Measurements from ENCODE around the gene MBOAT7. TPM values are rescaled to one million over a fixed set of nuclear protein-coding genes. Genes with fewer than 3 reads are reported as not detected.
A peak's percentile ranks its signal among the peaks of the same experiment; 100 is the strongest.

Gene MBOAT7
- total and polyA plus RNA-seq, 2 donors from 2014 or later, result 41.6 to 64.4 TPM

GRCh38 chr19:54169149-54169740, 20.1 kb downstream of the MBOAT7 start:
- Histone ChIP-seq H3K9me3 (ENCODE audit: control insufficient read depth in 2 of 3, insufficient read depth in 1 of 3, low read length in 3 of 3) (no peaks in the 10 kb centered on the region), H3K27ac (ENCODE audit: low read depth in 2 of 2, low read length in 2 of 2) (no peak overlapping the region), H3K27me3 (ENCODE audit: control insufficient read depth, insufficient read depth, low read length) (no peaks in the 10 kb centered on the region), H3K36me3 (ENCODE audit: control insufficient read depth in 2 of 3, insufficient read depth in 3 of 3, low read length in 3 of 3) (no peaks in the 10 kb centered on the region), H3K9ac (ENCODE audit: low read length in 3 of 3) (no peak overlapping the region), H3K4me3 (ENCODE audit: low read length in 3 of 3) (no peak overlapping the region), H3K4me1 (ENCODE audit: control insufficient read depth in 2 of 3, insufficient read depth in 2 of 3, low read depth in 1 of 3, low read length in 3 of 3) (peaks cover 0 to 3% (median 0%) of the 10 kb centered on the region in 3 donors)
- intact Hi-C loops (cut with DNase I), result no loop called here
- FAIRE-seq (no peak), DNase-seq (peak in 2 of 5 donors; percentile 67 to 71)
- TF ChIP-seq CTCF (IDR thresholded peaks at IDR 0.05; ENCODE audit: borderline replicate concordance, extremely low read depth, insufficient read depth), result no peak

DNA sequence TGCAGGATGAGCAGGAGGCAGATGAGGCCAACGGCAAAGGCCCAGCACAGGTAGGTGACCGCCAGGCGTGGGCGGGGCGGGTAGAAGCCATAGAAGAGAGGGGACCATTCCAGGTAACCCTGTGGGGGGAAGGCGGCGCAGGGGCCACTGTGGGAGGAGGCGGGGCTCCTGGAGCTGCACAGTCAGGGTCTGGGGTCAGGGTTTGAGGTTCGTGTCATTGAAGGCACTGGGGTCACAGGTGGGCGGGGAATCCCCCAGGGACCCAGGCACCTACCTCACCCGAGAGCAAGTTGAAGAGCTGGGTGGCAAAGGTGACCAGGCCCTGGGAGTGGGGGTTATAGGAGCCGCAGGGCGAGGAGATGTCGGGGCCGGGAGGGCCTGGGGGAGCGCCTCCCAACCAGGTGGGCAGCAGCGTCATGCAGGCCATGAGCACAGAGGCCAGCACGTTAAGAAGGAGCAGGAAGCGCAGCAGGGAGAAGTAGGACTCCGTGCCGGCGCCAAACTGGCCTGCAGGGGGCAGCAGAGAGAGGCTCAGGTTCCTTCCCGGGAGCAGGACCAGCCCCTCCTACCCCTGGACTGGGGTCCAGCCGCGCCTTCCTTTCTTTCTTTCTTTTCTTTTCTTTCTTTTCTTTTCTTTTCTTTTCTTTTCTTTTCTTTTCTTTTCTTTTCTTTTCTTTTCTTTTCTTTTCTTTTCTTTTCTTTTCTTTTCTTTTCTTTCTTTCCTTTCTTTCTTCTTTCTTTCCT, 21.0 kb downstream of the MBOAT7 start:
- no peak overlapping the region for H3K9ac ChIP-seq (ENCODE audit: low read length in 3 of 3)
- intact Hi-C loops (cut with DNase I), result no loop called here

GRCh38 chr19:54165222-54165621, 24.2 kb downstream of the MBOAT7 start:
- peak in 1 of 5 donors; percentile 74 for DNase-seq
- peaks cover 0 to 15% (median 5%) of the 10 kb centered on the region in 3 donors for H3K4me1 ChIP-seq (ENCODE audit: control insufficient read depth in 2 of 3, insufficient read depth in 2 of 3, low read depth in 1 of 3, low read length in 3 of 3)
- no peaks in the 10 kb centered on the region for H3K36me3 ChIP-seq (ENCODE audit: control insufficient read depth in 2 of 3, insufficient read depth in 3 of 3, low read length in 3 of 3)
- H3K9ac ChIP-seq (ENCODE audit: low read length in 3 of 3), result no peak overlapping the region
- no peaks in the 10 kb centered on the region for H3K9me3 ChIP-seq (ENCODE audit: control insufficient read depth in 2 of 3, insufficient read depth in 1 of 3, low read length in 3 of 3)
- H3K27me3 ChIP-seq (ENCODE audit: control insufficient read depth, insufficient read depth, low read length), result no peaks in the 10 kb centered on the region
- FAIRE-seq, result no peak
- no peak overlapping the region for H3K4me3 ChIP-seq (ENCODE audit: low read length in 3 of 3)
- H3K27ac ChIP-seq (ENCODE audit: low read depth in 2 of 2, low read length in 2 of 2), result no peak overlapping the region
- intact Hi-C loops (cut with DNase I), result no loop called here
- TF ChIP-seq CTCF (IDR thresholded peaks at IDR 0.05; ENCODE audit: borderline replicate concordance, extremely low read depth, insufficient read depth), result no peak

More for the DNA sequence above, 21.0 kb downstream of the MBOAT7 start:
- H3K4me1 ChIP-seq (ENCODE audit: control insufficient read depth in 2 of 3, insufficient read depth in 2 of 3, low read depth in 1 of 3, low read length in 3 of 3), result peaks cover 0 to 3% (median 0%) of the 10 kb centered on the region in 3 donors
- peak; percentile 87 for TF ChIP-seq CTCF (IDR thresholded peaks at IDR 0.05; ENCODE audit: borderline replicate concordance, extremely low read depth, insufficient read depth)
- H3K4me3 ChIP-seq (ENCODE audit: low read length in 3 of 3), result no peak overlapping the region
- no peak overlapping the region for H3K27ac ChIP-seq (ENCODE audit: low read depth in 2 of 2, low read length in 2 of 2)
- no peaks in the 10 kb centered on the region for H3K27me3 ChIP-seq (ENCODE audit: control insufficient read depth, insufficient read depth, low read length)
- DNase-seq (peak; percentile 93 to 96 (median 94)), FAIRE-seq (no peak)
- H3K36me3 ChIP-seq (ENCODE audit: control insufficient read depth in 2 of 3, insufficient read depth in 3 of 3, low read length in 3 of 3), result no peaks in the 10 kb centered on the region
- H3K9me3 ChIP-seq (ENCODE audit: control insufficient read depth in 2 of 3, insufficient read depth in 1 of 3, low read length in 3 of 3), result no peaks in the 10 kb centered on the region

All from kidney (tissue), 14 donors.